Right atrium auricular region (tissue), 2 donors: ENCODE data around the gene ARSD. TPM values are rescaled to one million over a fixed set of nuclear protein-coding genes. Genes with fewer than 3 reads are reported as not detected.

Source experiments
- DNase-seq: peaks from one replicate; pipeline ENCODE4 v3.0.0-alpha.2; 2019; ENCODE audit warnings: low spot score
- H3K27ac ChIP-seq, 2 donors: fragments of 200-600 bp; sonication (generic); 1 replicate in 1 of 2; 2 replicates in 1 of 2; pipeline ENCODE4 v1.5.1; 2016 to 2019
- H3K27me3 ChIP-seq, 2 donors: fragments of 200-600 bp; sonication (generic); one replicate each; pipeline versions ENCODE4 v1.5.1 to v1.6.0; 2017 to 2019
- H3K36me3 ChIP-seq: fragments of 200-600 bp; sonication (generic); one replicate; pipeline ENCODE4 v1.5.1; 2016
- H3K4me1 ChIP-seq, 2 donors: fragments of 200-600 bp; sonication (generic); one replicate each; pipeline versions ENCODE4 v1.5.1 to v1.6.0; 2017 to 2019
- H3K4me3 ChIP-seq, 2 donors: fragments of 200-600 bp; sonication (generic); 1 replicate in 1 of 2; 2 replicates in 1 of 2; pipeline ENCODE4 v1.5.1; 2017 to 2019; ENCODE audit warnings: mild to moderate bottlenecking in 1 of 2, moderate library complexity in 1 of 2
- H3K9me3 ChIP-seq, 2 donors: fragments of 200-600 bp; sonication (generic); one replicate each; pipeline ENCODE4 v1.5.1; 2019
- total RNA-seq, 2 donors: library from RNA; depleted of rRNA; stranded (reverse); fragments of >200 nt; gene quantifications; one replicate each; pipeline ENCODE4 v1.1.0, GENCODE V29; 2016
- TF ChIP-seq, protein P1 (sequence below), 2 donors: fragments of 200-600 bp; sonication (generic); IDR thresholded peaks; one replicate each; pipeline ENCODE4 v1.5.1; 2019; ENCODE audit warnings: antibody characterized with exemption in 2 of 2

The ARSD gene
- total RNA-seq, 2 donors from 2014 or later = 6.1 to 10.0 TPM

DNA sequence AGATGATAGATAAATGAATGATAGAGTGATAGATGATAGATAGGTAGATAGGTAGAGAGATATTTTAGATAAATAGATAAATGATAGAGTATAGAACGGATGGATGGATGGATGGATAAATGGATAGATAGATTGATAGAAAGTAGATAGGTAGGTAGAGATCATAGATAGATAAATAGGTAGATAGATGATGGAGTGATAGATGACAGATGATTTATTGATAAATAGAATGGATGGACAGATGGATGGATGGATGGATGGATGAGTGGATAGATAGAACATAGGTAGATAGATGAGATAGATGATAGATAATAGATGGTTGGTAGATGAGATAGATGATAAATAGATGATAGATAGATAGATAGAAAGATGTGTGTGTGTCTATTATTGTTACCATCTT, 49.5 kb downstream of the ARSD start:
- no peak overlapping the region for H3K4me3 ChIP-seq

DNA sequence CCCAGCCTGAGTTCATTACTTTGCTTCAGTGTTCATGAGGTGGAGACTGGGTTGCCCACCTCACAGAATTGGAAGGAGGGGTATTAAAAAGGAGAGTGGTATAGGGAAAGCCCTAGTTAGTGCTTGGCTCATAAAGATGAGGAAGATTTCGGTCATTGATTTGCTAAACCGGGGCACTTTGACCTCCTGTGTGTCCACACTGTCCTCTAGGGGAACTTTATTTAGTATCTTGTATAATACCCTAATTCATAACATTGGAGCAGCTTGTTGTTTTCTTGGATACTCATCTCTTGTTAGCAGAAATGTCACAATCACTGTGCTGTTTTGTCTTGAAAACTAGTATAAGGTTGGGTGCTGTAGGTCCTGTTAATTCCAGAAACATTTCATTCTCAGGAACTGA, 50.6 kb downstream of the ARSD start:
- H3K4me1 ChIP-seq = no peaks in the 10 kb centered on the region
- H3K36me3 ChIP-seq = no peaks in the 10 kb centered on the region
- no peak for DNase-seq
- no peaks in the 10 kb centered on the region for H3K27me3 ChIP-seq
- H3K9me3 ChIP-seq = peaks cover 0 to 9% of the 10 kb centered on the region in 2 donors
- H3K4me3 ChIP-seq = no peak overlapping the region
- TF ChIP-seq, protein P1, sequence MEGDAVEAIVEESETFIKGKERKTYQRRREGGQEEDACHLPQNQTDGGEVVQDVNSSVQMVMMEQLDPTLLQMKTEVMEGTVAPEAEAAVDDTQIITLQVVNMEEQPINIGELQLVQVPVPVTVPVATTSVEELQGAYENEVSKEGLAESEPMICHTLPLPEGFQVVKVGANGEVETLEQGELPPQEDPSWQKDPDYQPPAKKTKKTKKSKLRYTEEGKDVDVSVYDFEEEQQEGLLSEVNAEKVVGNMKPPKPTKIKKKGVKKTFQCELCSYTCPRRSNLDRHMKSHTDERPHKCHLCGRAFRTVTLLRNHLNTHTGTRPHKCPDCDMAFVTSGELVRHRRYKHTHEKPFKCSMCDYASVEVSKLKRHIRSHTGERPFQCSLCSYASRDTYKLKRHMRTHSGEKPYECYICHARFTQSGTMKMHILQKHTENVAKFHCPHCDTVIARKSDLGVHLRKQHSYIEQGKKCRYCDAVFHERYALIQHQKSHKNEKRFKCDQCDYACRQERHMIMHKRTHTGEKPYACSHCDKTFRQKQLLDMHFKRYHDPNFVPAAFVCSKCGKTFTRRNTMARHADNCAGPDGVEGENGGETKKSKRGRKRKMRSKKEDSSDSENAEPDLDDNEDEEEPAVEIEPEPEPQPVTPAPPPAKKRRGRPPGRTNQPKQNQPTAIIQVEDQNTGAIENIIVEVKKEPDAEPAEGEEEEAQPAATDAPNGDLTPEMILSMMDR (IDR thresholded peaks at IDR 0.05) = no peak
- no peak overlapping the region for H3K27ac ChIP-seq

More for the DNA sequence above, 49.5 kb downstream of the ARSD start:
- Histone ChIP-seq H3K4me1 (no peaks in the 10 kb centered on the region), H3K36me3 (no peaks in the 10 kb centered on the region), H3K9me3 (peaks cover 0 to 2% of the 10 kb centered on the region in 2 donors), H3K27ac (no peak overlapping the region), H3K27me3 (no peaks in the 10 kb centered on the region)
- DNase-seq = no peak
- TF ChIP-seq, protein P1 (IDR thresholded peaks at IDR 0.05) = no peak

DNA sequence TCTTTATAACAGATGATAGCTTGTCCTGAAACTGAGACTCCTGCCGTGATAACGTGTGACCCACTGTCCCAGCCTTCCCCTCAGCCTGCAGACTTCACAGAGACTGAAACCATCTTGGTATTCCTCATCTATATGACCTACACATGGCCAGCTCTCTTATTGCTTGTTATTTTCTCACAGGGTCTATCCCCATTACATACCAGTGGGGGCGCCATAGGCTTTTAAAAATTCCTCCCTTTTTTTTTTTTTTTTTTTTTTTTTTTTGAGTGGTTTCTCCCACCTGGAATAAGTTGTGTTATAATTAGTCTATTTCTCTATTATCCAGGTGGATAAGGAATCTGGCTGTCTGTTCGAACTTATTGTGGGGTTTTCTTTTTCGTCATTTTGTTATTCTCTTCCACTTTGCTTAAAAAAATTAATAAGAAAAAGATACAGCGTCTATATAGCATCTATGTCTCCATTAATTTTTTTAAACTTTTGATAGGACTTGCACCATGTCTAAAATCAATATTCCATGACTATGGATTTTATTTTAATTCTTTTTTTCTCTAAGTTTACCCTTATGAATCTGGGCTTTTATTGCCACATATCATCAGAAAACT, 53.2 kb downstream of the ARSD start:
- Histone ChIP-seq H3K36me3 (no peaks in the 10 kb centered on the region), H3K4me1 (no peaks in the 10 kb centered on the region), H3K27me3 (no peaks in the 10 kb centered on the region), H3K9me3 (peaks cover 0 to 14% of the 10 kb centered on the region in 2 donors), H3K27ac (no peak overlapping the region), H3K4me3 (no peak overlapping the region)
- TF ChIP-seq, protein P1 (IDR thresholded peaks at IDR 0.05) = no peak
- DNase-seq = peak; percentile 11

DNA sequence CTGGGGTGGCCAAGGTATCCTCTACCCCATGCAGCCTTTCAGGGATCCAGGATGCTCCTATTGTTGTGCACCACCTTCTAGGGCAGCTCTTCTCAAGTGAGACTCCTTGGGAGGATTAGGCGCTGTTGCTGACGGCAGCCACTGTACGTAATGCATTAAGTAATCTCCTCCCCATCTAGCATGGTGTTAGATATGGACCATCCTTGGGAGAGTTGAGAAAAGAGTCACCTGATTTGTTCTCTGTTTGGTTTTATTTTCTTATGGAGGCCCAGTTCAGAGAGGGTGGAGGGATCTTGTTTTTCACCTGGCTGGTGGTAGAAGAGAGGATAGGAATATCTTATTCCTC, 54.0 kb downstream of the ARSD start:
- Histone ChIP-seq H3K9me3 (peaks cover 0 to 21% of the 10 kb centered on the region in 2 donors), H3K27ac (no peak overlapping the region), H3K36me3 (no peaks in the 10 kb centered on the region), H3K4me1 (no peaks in the 10 kb centered on the region), H3K27me3 (no peaks in the 10 kb centered on the region), H3K4me3 (no peak overlapping the region)
- TF ChIP-seq, protein P1 (IDR thresholded peaks at IDR 0.05) = no peak
- no peak for DNase-seq

DNA sequence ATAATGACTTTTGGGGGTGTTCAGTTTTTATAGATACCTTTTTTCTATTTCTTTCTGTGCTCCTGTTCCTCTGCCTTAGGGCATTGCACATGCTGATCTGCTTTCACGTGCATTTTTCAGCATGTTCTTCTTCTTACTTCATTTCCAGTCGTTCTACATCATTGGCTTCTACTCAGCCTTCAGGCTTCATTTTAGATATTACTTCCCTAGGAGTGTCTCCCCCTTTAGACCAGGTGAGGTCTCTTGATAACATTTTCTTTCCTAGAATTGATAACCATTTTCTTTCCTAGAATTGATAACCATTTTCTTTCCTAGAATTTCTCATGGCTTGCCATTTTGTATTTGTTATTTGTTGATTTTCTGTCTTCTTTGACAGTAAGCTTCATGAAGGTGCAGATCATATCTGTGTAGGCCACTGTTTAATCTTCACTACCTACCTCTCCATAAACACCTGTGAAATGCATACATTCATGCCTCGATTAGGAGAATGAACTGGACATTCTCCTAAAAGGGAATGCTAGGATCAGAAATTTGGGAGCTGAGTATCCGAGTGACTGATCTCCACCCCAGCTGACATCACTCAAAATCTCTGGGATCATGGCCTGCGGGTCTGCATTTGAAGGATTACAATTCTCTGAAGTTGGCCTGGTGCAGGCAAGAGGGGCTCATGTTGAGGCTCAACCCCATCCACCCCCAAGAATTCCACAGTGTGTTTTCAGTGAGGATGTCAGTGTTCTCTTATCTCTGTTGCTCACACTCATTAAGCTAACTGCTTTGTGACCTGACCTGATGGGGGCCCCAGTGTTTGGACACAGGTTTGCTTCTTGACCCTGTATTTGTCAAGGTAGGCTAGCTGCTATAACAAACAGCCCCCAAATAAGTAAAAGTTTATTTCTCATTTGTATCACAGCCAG, 54.7 kb downstream of the ARSD start:
- TF ChIP-seq, protein P1 (IDR thresholded peaks at IDR 0.05) = no peak
- peak; percentile 28 for DNase-seq
- Histone ChIP-seq H3K27me3 (no peaks in the 10 kb centered on the region), H3K36me3 (no peaks in the 10 kb centered on the region), H3K4me1 (no peaks in the 10 kb centered on the region), H3K27ac (no peak overlapping the region), H3K4me3 (no peak overlapping the region), H3K9me3 (peaks cover 0 to 21% of the 10 kb centered on the region in 2 donors)
